Measurements from ENCODE around the gene PXDC1.

PXDC1 gene, protein sequence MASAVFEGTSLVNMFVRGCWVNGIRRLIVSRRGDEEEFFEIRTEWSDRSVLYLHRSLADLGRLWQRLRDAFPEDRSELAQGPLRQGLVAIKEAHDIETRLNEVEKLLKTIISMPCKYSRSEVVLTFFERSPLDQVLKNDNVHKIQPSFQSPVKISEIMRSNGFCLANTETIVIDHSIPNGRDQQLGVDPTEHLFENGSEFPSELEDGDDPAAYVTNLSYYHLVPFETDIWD

GRCh38 chr6:3751077-3751729, at the start of gene PXDC1:
Gene PXDC1 (minus strand): TSS chr6:3751713. CDS start chr6:3751531, 182 bp downstream.
- TF ChIP-seq CTCF (IDR thresholded peaks at IDR 0.05; ENCODE audit: borderline replicate concordance, insufficient read depth, low read depth, low read length) = no peak
- peak within 1 kb of the TSS; percentile 27 for H3K4me3 ChIP-seq (ENCODE audit: low read depth, low read length)

- TF ChIP-seq CTCF (IDR thresholded peaks at IDR 0.05; ENCODE audit: borderline replicate concordance, insufficient read depth, low read depth, low read length) = no peak
- no peak overlapping the region for H3K4me3 ChIP-seq (ENCODE audit: low read depth, low read length)
Observed at GRCh38 chr6:3800850-3801591, 49.5 kb upstream of the PXDC1 start.

DNA sequence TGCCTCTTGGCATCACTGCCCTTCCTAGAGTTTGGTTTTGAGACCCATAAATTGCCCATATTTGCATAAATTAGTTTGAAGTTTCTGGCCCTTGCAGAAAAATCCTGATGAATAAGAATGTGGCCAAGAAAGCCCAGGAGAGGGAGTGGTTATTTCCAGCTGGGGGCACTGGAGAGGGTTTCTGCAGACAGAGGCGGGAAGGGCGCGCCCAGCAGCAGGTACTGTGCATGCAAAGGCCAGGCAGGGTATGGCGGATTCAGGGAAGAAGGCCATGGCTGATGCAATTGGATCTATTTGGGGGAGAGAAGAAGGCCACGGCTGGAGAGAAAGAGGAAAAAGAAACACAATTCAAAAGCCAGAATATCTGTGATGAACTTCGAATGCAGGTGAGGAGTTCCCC, 48.2 kb upstream of the PXDC1 start:
- TF ChIP-seq CTCF (IDR thresholded peaks at IDR 0.05; ENCODE audit: borderline replicate concordance, insufficient read depth, low read depth, low read length) = no peak
- H3K4me3 ChIP-seq (ENCODE audit: low read depth, low read length) = no peak overlapping the region

GRCh38 chr6:3798055-3798919, 46.8 kb upstream of the PXDC1 start:
- no peak overlapping the region for H3K4me3 ChIP-seq (ENCODE audit: low read depth, low read length)

DNA sequence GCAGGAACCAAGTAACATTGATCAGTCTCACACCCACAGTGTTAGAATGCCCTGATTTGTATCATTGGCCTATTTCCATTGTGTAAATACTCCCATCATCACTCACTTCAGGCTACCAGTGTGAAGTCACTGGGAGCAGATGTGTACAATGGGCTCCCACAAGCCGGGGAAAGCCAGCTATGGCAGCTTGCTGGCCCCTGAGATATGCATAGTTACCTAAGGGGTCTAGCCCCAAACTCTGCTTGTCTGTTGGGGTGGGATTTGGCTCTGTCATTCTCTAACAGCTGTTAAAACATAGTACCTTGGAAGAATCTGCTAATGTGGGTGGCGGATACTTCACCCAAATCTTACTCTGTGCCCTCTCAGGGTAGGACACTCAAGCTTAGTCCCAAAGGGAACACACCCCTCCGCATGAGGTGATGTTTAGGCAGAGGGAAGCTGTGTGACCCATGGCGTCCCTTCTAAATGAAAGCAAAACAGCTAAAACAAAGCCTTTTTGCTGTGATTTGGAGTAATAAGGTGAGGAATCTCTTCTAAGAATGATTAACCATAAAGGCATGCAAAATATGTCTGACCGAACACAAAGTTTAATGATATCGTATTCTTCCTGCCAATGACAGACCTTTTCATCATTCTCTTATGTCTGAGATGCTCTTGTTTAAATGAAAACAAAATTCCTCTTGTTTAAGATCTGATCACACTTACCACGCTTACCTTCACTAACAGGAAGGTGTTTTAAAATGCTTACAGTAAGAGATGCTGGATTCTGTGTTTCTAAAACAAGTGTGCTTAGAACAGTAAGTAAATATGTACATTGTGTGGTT, 45.9 kb upstream of the PXDC1 start:
- TF ChIP-seq CTCF (IDR thresholded peaks at IDR 0.05; ENCODE audit: borderline replicate concordance, insufficient read depth, low read depth, low read length) = no peak
- no peak overlapping the region for H3K4me3 ChIP-seq (ENCODE audit: low read depth, low read length)

More at GRCh38 chr6:3798055-3798919, 46.8 kb upstream of the PXDC1 start:
- TF ChIP-seq CTCF (IDR thresholded peaks at IDR 0.05; ENCODE audit: borderline replicate concordance, insufficient read depth, low read depth, low read length) = no peak

DNA sequence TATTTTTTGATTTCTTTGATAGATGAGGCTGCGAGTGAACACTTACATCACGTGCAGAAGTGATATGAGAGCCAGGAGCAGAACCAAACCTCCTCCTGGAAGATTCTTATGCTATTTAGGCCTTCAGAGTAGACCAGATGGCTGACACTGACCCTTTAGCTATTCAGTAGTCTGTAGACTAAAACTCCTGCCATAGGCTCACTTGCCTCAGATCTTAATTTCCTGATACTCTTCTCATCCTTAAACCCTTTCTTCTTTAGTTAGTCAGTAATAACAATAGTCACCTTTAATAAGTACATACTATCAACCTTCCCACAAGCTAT, 45.2 kb upstream of the PXDC1 start:
- no peak for TF ChIP-seq CTCF (IDR thresholded peaks at IDR 0.05; ENCODE audit: borderline replicate concordance, insufficient read depth, low read depth, low read length)
- H3K4me3 ChIP-seq (ENCODE audit: low read depth, low read length) = no peak overlapping the region
